GM21528 (cell line): ENCODE data around the gene GLIPR1.
"Not testable (repeated sequence)": the region's sequence is repeated elsewhere in the genome, so short reads cannot be mapped to it uniquely, and the experiment has no call there.

Experiments used
- ATAC-seq: cut with Tn5 transposase; IDR thresholded peaks from one replicate; pipeline ENCODE4 v1.9.1; 2021; ENCODE audit warnings: mild to moderate bottlenecking, moderate library complexity; ENCODE audit not compliant: unreplicated experiment, low FRiP score

Gene GLIPR1

GRCh38 chr12:75508159-75508558, 27.6 kb downstream of the GLIPR1 start:
- no peak for ATAC-seq

GRCh38 chr12:75509621-75510020, 29.1 kb downstream of the GLIPR1 start:
- no peak for ATAC-seq

- peak; percentile 99 for ATAC-seq
Measured at GRCh38 chr12:75511116-75512048, 30.8 kb downstream of the GLIPR1 start, which contains the start of gene KRR1. TSS of gene KRR1 (minus strand) at chr12:75511609. CDS start at chr12:75511597, 12 bp downstream.

- ATAC-seq, result not testable (repeated sequence)
Measured at GRCh38 chr12:75521224-75521623, 40.7 kb downstream of the GLIPR1 start.

- ATAC-seq, result not testable (repeated sequence)
Measured at GRCh38 chr12:75522124-75522523, 41.6 kb downstream of the GLIPR1 start.

- no peak for ATAC-seq
Measured at GRCh38 chr12:75525263-75525662, 44.7 kb downstream of the GLIPR1 start.

- peak; percentile 96 for ATAC-seq
Measured at GRCh38 chr12:75526655-75527511, 46.3 kb downstream of the GLIPR1 start.

GRCh38 chr12:75528272-75528671, 47.7 kb downstream of the GLIPR1 start:
- ATAC-seq, result no peak

- no peak for ATAC-seq
Measured at GRCh38 chr12:75528692-75529091, 48.1 kb downstream of the GLIPR1 start.

GRCh38 chr12:75529316-75529715, 48.8 kb downstream of the GLIPR1 start:
- no peak for ATAC-seq

- no peak for ATAC-seq
Measured at GRCh38 chr12:75529826-75530225, 49.3 kb downstream of the GLIPR1 start.

GRCh38 chr12:75533239-75533638, 52.7 kb downstream of the GLIPR1 start:
- no peak for ATAC-seq

- ATAC-seq, result no peak
Measured at GRCh38 chr12:75539889-75540288, 59.3 kb downstream of the GLIPR1 start.

- ATAC-seq, result no peak
Measured at GRCh38 chr12:75542942-75543341, 62.4 kb downstream of the GLIPR1 start.

- ATAC-seq, result no peak
Measured at GRCh38 chr12:75543529-75543928, 63.0 kb downstream of the GLIPR1 start.

GRCh38 chr12:75545636-75546035, 65.1 kb downstream of the GLIPR1 start:
- ATAC-seq, result no peak

GRCh38 chr12:75548879-75549278, 68.3 kb downstream of the GLIPR1 start:
- no peak for ATAC-seq

- no peak for ATAC-seq
Measured at GRCh38 chr12:75549989-75550388, 69.4 kb downstream of the GLIPR1 start.

GRCh38 chr12:75550401-75551240, 70.1 kb downstream of the GLIPR1 start:
- no peak for ATAC-seq

- ATAC-seq, result no peak
Measured at GRCh38 chr12:75551477-75551876, 70.9 kb downstream of the GLIPR1 start.
